KOPT-K1 (cell line): ENCODE results near the gene PLIN3.
"Not testable (repeated sequence)": the region's sequence is repeated elsewhere in the genome, so short reads cannot be mapped to it uniquely, and the experiment has no call there.

Experiments
- H3K27ac ChIP-seq: fragments of 200-600 bp; sonication (generic); 2 replicates; pipeline ENCODE4 v1.5.1; 2016; ENCODE audit warnings: antibody characterized with exemption, mild to moderate bottlenecking, low read depth, low read length; ENCODE audit not compliant: poor library complexity, severe bottlenecking
- H3K36me3 ChIP-seq: fragments of 200-600 bp; sonication (generic); 2 replicates; pipeline ENCODE4 v1.5.1; 2017; ENCODE audit warnings: antibody characterized with exemption, mild to moderate bottlenecking, low read length, moderate library complexity; ENCODE audit not compliant: insufficient read depth
- H3K9me3 ChIP-seq: fragments of 200-600 bp; sonication (generic); 2 replicates; pipeline ENCODE4 v1.5.1; 2017; ENCODE audit warnings: antibody characterized with exemption, low read length, mild to moderate bottlenecking; ENCODE audit not compliant: insufficient read depth, poor library complexity, severe bottlenecking

PLIN3 gene

GRCh38 chr19:4904481-4904880 is 37.0 kb upstream of the PLIN3 start:
- H3K36me3 ChIP-seq: no peaks in the 10 kb centered on the region

GRCh38 chr19:4902796-4903195 is 35.3 kb upstream of the PLIN3 start, which contains the start of gene ARRDC5:
Gene ARRDC5, minus strand, starts transcription at chr19:4902896. Its CDS starts 71 bp downstream, at chr19:4902825.
- Histone ChIP-seq H3K27ac (no peak within 1 kb of the TSS), H3K36me3 (no peaks in the 10 kb centered on the region)

More at GRCh38 chr19:4904481-4904880, 37.0 kb upstream of the PLIN3 start:
- Histone ChIP-seq H3K9me3 (no peaks in the 10 kb centered on the region), H3K27ac (no peak overlapping the region)

GRCh38 chr19:4900879-4901278 is 33.4 kb upstream of the PLIN3 start:
- H3K27ac ChIP-seq, H3K9me3 ChIP-seq, H3K36me3 ChIP-seq: not testable (repeated sequence)

More at GRCh38 chr19:4902796-4903195, 35.3 kb upstream of the PLIN3 start, which contains the start of gene ARRDC5:
- no peaks in the 10 kb centered on the region for H3K9me3 ChIP-seq

GRCh38 chr19:4897146-4897545 is 29.7 kb upstream of the PLIN3 start:
- no peak overlapping the region for H3K27ac ChIP-seq
- no peaks in the 10 kb centered on the region for H3K9me3 ChIP-seq

GRCh38 chr19:4896372-4896771 is 28.9 kb upstream of the PLIN3 start:
- Histone ChIP-seq H3K9me3 (no peaks in the 10 kb centered on the region), H3K27ac (no peak overlapping the region), H3K36me3 (no peaks in the 10 kb centered on the region)

More at GRCh38 chr19:4897146-4897545, 29.7 kb upstream of the PLIN3 start:
- no peaks in the 10 kb centered on the region for H3K36me3 ChIP-seq

GRCh38 chr19:4892962-4893361 is 25.5 kb upstream of the PLIN3 start:
- not testable (repeated sequence) for H3K27ac ChIP-seq, H3K36me3 ChIP-seq, H3K9me3 ChIP-seq

GRCh38 chr19:4891066-4891465 is 23.6 kb upstream of the PLIN3 start:
- Histone ChIP-seq H3K27ac (no peak overlapping the region), H3K36me3 (no peaks in the 10 kb centered on the region), H3K9me3 (no peaks in the 10 kb centered on the region)

- Histone ChIP-seq H3K36me3 (no peaks in the 10 kb centered on the region), H3K9me3 (no peaks in the 10 kb centered on the region), H3K27ac (no peak overlapping the region)
These were observed 21.8 kb upstream of the PLIN3 start for GRCh38 chr19:4889034-4889815.

- not testable (repeated sequence) for H3K36me3 ChIP-seq, H3K9me3 ChIP-seq, H3K27ac ChIP-seq
These were observed 20.3 kb upstream of the PLIN3 start for GRCh38 chr19:4887803-4888202.

GRCh38 chr19:4884993-4885392 is 17.5 kb upstream of the PLIN3 start:
- H3K27ac ChIP-seq, H3K36me3 ChIP-seq, H3K9me3 ChIP-seq: not testable (repeated sequence)

- H3K36me3 ChIP-seq, H3K9me3 ChIP-seq, H3K27ac ChIP-seq: not testable (repeated sequence)
These were observed 15.4 kb upstream of the PLIN3 start for GRCh38 chr19:4882874-4883273.

GRCh38 chr19:4879041-4879440 is 11.6 kb upstream of the PLIN3 start:
- Histone ChIP-seq H3K27ac (peak overlapping the region; percentile 94), H3K36me3 (no peaks in the 10 kb centered on the region), H3K9me3 (no peaks in the 10 kb centered on the region)

GRCh38 chr19:4878491-4878968 is 11.1 kb upstream of the PLIN3 start:
- Histone ChIP-seq H3K9me3 (no peaks in the 10 kb centered on the region), H3K27ac (peak overlapping the region; percentile 94)

GRCh38 chr19:4877753-4878490 is 10.5 kb upstream of the PLIN3 start:
- Histone ChIP-seq H3K9me3 (no peaks in the 10 kb centered on the region), H3K36me3 (no peaks in the 10 kb centered on the region), H3K27ac (peak overlapping the region; percentile 94)

More at GRCh38 chr19:4878491-4878968, 11.1 kb upstream of the PLIN3 start:
- H3K36me3 ChIP-seq: no peaks in the 10 kb centered on the region

GRCh38 chr19:4873930-4874329 is 6.5 kb upstream of the PLIN3 start:
- Histone ChIP-seq H3K36me3 (no peaks in the 10 kb centered on the region), H3K27ac (no peak overlapping the region)

More at GRCh38 chr19:4873930-4874329, 6.5 kb upstream of the PLIN3 start:
- no peaks in the 10 kb centered on the region for H3K9me3 ChIP-seq
